ENCODE measurements around the gene HDLBP. TPM values are rescaled to one million over a fixed set of nuclear protein-coding genes. Genes with fewer than 3 reads are reported as not detected.
"Not testable (repeated sequence)": the region's sequence is repeated elsewhere in the genome, so short reads cannot be mapped to it uniquely, and the experiment has no call there.

HDLBP gene
- polyA plus RNA-seq, 12 donors: 322 to 777 (median 352) TPM

GRCh38 chr2:241199286-241199685, 116.2 kb downstream of the HDLBP start:
- DNase-seq: no peak

- DNase-seq: no peak
Measured at GRCh38 chr2:241198381-241199279, 116.8 kb downstream of the HDLBP start.

GRCh38 chr2:241197947-241198346, 117.5 kb downstream of the HDLBP start:
- DNase-seq: no peak

- DNase-seq: not testable (repeated sequence)
Measured at GRCh38 chr2:241197246-241197645, 118.2 kb downstream of the HDLBP start.

GRCh38 chr2:241195506-241196130, 119.9 kb downstream of the HDLBP start:
- no peak for DNase-seq

- DNase-seq: no peak
Measured at GRCh38 chr2:241194811-241195210, 120.7 kb downstream of the HDLBP start.

GRCh38 chr2:241193271-241193670, 122.2 kb downstream of the HDLBP start:
- DNase-seq: no peak

- DNase-seq: no peak
Measured at GRCh38 chr2:241191081-241191480, 124.4 kb downstream of the HDLBP start.

GRCh38 chr2:241190291-241190981, 125.0 kb downstream of the HDLBP start:
- DNase-seq: no peak

- no peak for DNase-seq
Measured at GRCh38 chr2:241189856-241190201, 125.6 kb downstream of the HDLBP start.

GRCh38 chr2:241189093-241189855, 126.2 kb downstream of the HDLBP start:
- DNase-seq: no peak

- DNase-seq: no peak
Measured at GRCh38 chr2:241188361-241189092, 126.9 kb downstream of the HDLBP start, which contains the start of gene ANO7. Gene ANO7 (plus strand): TSS chr2:241188677. CDS start chr2:241190064, 1,387 bp downstream.

GRCh38 chr2:241187918-241188234, 127.6 kb downstream of the HDLBP start:
- DNase-seq: no peak

- DNase-seq: no peak
Measured at GRCh38 chr2:241187101-241187917, 128.2 kb downstream of the HDLBP start.

GRCh38 chr2:241185961-241186360, 129.5 kb downstream of the HDLBP start:
- DNase-seq: no peak

GRCh38 chr2:241184901-241185300, 130.6 kb downstream of the HDLBP start:
- DNase-seq: no peak

GRCh38 chr2:241183221-241183620, 132.3 kb downstream of the HDLBP start:
- DNase-seq: no peak

GRCh38 chr2:241182531-241183133, 132.8 kb downstream of the HDLBP start:
- no peak for DNase-seq

GRCh38 chr2:241182126-241182525, 133.3 kb downstream of the HDLBP start:
- DNase-seq: no peak

GRCh38 chr2:241180495-241180894, 135.0 kb downstream of the HDLBP start:
- DNase-seq: no peak

Measured in muscle of arm (tissue), 12 donors.